ENCODE results near the gene KIAA0040.

The KIAA0040 gene

GRCh38 chr1:175200678-175201521 lies 8.3 kb upstream of the KIAA0040 start:
- no peak for DNase-seq

DNA sequence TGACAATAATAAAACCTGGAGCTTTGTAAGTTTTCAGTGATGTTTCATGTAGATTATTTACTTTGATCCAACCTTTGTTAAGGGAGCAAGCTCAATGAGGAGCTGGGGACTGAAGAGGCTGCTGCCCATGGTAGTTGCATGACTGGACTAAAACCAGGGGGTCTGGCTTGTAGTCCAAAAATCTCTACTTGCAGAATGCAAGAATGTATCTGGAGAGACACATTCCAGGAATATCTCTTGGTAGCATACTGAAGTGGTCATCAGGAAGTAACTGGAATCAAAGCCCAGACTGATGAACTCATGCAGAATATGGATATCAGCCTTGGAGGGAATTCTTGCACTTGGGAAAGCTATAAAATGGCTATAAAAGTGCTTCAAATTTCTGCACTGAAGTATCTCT lies 5.8 kb upstream of the KIAA0040 start:
- no peak for DNase-seq

GRCh38 chr1:175197531-175197930 lies 5.0 kb upstream of the KIAA0040 start:
- DNase-seq = no peak

DNA sequence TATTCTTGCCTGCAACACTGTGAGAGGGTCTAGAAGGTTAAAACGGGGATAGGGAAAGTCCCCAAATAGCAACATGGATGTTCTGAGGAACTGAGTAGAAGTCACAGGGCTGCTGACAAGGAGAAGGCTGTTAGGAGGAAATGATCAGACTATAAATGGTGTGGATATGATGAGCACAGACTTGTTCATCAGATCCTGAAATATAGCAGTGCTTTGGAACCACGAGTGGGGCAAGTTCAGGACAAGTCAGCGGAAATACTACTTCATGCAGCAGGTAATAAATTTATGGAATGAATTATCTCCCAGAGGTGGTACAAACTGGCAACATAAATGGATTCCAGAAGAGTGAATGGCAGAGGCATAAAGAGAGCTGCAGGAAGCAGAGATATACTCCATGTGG lies 3.2 kb upstream of the KIAA0040 start:
- DNase-seq = no peak

DNA sequence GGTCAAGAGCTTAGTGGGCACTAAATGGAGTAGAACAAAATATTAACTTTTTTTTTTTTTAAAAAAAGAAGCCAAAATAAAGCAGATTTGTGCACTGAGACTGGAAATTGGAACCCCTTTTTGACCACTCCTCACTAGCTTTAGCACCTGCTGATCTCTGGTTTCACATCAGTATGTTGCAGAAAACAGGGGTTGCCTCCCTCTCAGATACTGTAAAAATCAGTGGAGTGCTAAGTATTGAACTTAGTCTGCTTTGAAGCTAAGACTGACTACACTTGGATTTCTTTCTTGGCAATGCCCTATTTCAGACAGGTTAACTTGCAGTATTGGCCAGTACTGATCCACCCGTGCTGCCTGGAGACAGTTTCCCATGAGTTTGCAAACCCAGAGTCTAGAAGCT lies 2.7 kb upstream of the KIAA0040 start:
- no peak for DNase-seq

DNA sequence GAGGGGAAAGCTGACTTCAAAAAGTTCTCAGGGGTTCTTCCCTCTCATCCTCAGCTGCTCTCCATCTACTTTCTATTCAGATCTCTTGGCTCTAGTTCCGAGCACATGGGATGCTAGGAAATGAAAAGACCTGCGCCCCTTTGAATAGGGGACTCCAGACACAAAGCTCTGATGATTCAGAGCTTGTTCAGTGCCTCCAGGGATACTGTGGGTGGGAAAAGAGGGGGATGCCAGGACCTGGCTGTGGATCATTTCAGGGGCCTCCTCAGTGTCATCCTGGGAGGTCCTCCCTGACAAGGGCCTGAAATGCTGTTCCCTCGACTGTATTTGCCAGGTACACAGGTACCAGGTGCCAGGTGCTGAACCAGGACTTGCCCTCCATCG lies 943 bp upstream of the KIAA0040 start:
- no peak for DNase-seq

DNA sequence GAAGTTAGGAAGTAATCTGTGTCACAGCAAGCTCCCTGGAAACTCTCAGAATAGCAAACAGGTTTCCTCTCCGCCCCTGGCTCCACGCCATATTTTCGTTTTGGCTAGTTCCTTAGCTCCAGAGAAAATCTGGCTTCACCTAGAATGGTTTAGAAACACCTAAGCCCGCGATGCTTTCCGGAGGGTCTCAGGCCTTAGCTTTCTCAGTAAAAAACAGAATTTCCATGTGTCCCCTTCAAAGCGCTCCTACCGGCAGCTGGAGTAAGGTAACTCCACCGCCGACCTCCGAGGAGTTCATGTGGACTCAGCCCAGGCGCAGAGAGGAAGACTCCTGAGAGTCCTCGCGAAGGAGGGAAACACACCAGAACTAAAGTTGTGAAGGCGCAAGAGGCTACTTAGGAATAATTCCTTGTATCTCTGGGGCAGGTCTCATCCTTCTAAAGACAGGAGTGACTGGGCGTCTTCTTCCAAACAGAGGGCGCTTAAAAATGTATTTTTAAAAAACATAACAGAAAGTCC lies 406 bp downstream of the KIAA0040 start:
- DNase-seq = no peak

GRCh38 chr1:175191659-175192058 lies 917 bp downstream of the KIAA0040 start:
- DNase-seq = no peak

GRCh38 chr1:175188936-175189335 lies 3.6 kb downstream of the KIAA0040 start:
- DNase-seq = no peak

DNA sequence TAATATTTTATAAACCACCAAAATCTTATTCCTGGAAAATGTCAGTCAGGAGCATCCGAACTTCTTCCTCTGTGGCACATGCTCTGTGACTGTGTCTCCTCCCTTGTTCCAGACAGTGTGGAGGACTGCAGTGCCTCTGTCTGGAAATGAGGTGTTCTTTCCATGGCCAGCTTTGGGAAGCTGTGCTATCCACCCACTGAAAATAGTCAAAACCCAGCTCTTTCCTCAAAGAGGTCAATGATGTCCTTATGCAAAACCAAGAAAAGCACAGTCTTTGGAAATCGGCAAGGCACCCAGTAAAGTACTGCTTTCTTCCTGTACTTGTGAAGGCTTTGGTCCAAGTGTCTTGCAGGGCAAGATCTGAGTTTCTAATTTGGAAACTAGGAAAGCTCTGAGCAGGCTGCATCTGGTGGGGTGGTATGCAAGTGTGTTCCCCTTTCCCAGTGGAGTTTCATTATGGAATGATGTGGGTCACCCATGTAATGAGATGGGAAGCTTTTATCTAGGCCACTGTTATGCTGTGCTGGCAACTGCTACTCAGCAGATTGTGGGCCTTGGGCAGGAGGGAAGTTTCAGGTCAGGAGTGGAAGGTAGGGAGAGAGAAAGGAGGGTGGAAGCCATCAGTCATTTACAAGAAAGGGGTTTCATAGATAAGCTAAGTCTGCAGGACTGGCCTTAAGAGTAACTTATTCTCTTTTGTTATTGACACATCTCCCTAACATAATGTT lies 6.0 kb downstream of the KIAA0040 start:
- no peak for DNase-seq

DNA sequence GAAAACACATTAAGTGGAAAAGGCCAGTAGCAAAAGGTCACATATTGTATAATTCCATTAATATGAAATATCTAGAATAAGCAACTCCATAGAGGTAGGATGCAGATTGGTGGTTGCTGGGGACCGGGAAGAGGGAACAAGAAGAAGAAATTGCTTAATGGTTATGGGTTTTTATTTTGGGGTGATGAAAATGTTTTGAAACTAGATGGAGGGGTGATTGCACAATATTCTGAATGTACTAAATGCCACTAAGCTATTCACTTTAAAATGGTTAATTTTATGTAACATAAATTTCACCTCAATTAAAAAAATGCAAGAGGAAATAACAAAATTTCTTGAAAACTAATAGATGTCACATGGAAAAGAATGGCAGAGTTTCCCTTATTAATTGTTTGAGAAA lies 6.7 kb downstream of the KIAA0040 start:
- DNase-seq = no peak

- no peak for DNase-seq
Observed at GRCh38 chr1:175183586-175183985, 9.0 kb downstream of the KIAA0040 start.

DNA sequence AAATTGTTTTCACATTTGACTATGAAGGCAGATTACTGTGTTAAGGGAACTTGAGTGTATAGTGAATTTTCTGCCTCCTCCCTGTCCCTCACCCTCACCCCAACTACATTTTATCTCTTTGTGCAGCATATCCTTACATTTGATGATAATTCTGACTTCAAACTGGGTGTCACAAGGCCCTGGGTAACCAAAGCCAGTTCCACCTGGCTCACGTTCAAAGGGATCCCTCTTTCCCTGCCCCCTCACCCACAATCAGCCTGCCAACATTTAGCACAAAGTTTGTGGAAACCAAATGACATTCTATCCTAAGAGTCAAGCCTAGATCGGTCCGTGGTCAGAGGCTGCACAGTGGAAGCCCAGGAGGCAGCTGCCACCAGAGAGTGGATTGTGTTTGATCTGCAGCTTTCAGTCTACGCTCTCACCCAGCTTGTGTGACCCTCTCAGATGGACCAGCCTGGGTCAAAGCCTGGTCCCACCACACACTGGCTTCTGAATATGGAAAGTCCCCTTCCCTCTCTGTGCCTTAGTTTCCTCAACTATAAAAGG lies 10.3 kb downstream of the KIAA0040 start:
- DNase-seq = no peak

DNA sequence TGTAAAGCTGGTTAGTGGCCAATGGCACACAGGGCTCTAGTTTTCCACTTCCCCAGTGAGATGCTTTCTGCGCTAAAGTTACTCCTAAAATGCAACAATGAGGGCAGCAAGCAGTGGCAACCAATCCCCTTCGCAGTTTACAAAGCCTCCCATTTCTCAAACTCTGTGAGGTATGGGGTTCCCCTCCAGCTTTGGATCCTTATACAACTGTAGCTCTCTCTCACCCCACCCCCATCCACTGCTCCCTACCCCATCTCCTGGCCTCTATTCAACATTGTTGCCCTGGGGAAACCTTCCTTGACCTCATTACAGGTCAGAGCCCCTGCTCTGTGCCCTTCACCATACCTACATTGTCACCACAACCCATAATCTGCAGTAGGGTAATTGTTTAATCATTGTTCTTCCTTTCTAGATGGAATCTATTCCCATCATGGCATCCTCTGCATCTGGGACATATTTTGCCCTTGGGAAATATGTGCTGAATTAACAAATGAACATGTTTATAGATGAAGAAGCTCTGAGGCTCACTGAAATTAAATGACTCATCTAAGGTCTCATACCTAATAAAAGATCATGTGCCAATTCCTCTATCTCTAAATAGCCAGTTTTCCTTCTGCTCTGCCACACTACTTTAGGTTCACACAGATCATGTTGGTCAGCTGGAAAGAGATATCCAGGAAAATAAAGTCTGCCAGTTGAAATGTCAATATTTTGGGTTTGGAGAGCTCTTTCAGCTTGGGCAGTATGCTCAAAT lies 12.6 kb downstream of the KIAA0040 start:
- no peak for DNase-seq

DNA sequence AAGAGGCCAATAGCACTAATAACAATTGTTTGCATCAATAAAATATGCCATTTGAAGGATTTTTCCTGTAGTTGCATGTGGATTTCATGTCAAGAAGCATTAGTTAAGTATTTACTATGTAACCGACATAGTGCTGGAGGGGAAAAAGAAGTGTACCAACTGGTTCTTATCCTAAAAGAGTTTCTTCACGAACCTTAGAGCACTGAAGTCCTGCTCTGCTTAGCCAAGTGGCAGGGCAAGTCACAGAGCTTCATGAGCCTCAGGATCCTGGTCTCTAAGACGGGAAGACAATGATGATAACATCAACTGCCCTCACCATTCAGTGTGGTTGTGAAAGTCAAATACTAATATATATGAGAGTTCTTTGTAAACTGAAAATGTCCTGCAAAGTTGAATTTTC lies 14.1 kb downstream of the KIAA0040 start:
- no peak for DNase-seq

- DNase-seq = no peak
Observed at GRCh38 chr1:175178056-175178455, 14.5 kb downstream of the KIAA0040 start.

DNA sequence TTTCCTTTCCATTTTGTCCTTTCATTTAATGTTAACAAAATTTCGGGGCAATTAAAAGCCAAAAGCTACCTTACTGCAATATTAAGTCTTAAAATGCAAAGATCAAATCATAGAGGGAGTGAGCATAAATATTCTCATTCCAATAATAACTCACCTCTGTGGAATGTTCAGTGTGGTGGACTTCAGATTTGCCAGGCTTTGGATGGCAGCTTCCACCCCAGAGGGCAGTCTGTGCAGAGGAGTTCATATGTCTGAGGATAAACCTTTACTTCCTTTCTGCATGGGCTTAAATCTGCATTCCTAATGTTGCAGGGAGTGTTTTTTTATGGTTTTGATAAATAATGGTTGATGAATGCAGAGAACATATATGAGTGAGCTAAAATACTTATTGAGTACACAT lies 16.3 kb downstream of the KIAA0040 start:
- DNase-seq = no peak

DNA sequence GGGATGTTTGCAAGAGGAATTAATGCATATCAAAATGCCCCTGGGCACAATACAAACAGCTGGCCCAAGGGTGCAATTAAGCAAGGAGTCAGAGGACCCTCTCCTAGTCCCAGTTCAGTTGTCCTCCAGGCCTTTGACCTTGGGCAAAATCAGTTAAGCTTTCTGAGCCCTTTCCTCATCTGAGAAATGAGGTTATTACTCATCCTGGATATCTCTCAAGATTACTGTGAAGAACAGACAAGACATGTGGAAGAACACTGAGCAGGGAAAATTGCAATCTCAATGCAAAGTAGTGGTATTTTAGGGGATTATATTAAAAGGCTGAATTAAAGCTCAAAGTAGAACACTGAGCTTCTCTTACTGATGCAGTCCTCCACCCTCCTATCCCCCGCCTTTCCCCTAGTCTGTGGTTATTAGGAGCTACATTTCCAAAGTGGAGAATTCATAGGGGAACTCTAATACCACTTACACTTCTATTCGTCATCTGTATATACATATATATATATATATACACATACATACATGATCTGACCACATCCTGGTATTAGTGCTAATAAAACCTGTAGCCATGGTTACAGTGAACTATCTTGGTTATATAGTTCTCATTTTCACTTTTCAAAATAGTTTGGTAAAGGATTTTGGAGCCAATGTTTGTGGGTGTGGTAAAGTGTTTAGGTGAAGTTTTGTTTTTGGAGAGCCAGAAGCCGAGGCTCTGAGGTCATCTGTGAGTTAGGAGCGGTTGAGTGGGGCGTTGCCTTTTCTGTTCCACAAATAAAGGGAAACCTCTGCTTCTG lies 18.1 kb downstream of the KIAA0040 start:
- DNase-seq = no peak

GRCh38 chr1:175173531-175173930 lies 19.0 kb downstream of the KIAA0040 start:
- no peak for DNase-seq

GRCh38 chr1:175172503-175172902 lies 20.1 kb downstream of the KIAA0040 start:
- DNase-seq = no peak

DNA sequence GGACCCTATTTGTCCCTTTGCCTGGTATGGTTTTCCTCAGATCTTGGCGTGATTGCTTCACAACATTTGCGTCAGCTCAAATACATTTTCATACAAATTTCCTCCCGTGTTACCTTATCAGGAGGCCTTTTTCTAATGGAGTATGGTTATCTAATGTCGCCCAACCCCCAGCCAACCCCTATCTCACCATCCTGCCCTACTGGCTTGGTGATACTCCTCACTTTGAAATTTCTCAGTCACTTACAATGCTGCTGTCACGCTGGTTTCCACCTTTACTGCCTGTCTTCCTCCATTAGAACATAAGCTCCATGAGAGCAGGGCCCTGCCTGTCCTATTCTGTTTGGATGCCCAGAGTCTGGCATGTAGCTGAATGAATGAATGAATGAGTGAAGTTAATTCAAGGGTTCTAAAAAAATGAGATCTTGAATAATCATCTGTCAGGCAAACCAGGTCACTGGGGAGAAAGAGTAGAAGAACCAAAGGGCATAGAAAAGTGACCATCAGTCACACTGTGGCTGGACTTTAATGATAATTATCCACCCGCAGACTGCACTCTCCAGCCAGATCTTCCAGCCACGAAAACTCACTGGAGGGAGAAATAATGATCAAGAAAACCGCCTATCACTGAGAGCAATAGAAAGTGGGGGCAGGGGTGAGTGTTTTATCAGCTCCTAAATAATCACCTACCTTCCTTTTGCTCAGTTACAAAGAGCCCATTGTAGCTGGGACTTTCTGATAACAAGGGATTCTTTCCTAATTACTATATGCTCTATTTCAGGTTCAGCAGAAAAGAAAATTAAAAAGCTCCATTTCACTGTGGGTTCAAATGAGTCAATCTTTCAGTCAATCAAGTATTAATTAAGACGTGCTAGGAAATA lies 21.3 kb downstream of the KIAA0040 start:
- DNase-seq = no peak
